CD14-positive monocyte (primary cell): ENCODE results near the gene UBAC1. TPM values are rescaled to one million over a fixed set of nuclear protein-coding genes. Genes with fewer than 3 reads are reported as not detected.
A peak's percentile ranks its signal among the peaks of the same experiment; 100 is the strongest.

ENCODE experiments used
- DNase-seq, 3 donors: peaks; one replicate each; pipeline ENCODE4 v3.0.0-alpha.2; 2011 to 2022
- H2AFZ ChIP-seq: 2 replicates; pipeline ENCODE4 v1.6.0; 2012; ENCODE audit warnings: mild to moderate bottlenecking, low read depth, low read length, inconsistent platforms; ENCODE audit not compliant: insufficient read depth, poor library complexity, severe bottlenecking
- H3K27ac ChIP-seq, 2 donors: 1 replicate in 1 of 2; 2 replicates in 1 of 2; pipeline ENCODE4 v1.5.1; 2012 to 2013; ENCODE audit warnings: low read length in 2 of 2, control low read depth in 1 of 2, inconsistent platforms in 1 of 2, low read depth in 1 of 2, mild to moderate bottlenecking in 1 of 2
- H3K27me3 ChIP-seq, 2 donors: one replicate each; pipeline versions ENCODE4 v1.6.0 to v1.6.1; 2011 to 2013; ENCODE audit warnings: low read length in 2 of 2; ENCODE audit not compliant: control insufficient read depth in 2 of 2, insufficient read depth in 2 of 2
- H3K36me3 ChIP-seq, 2 donors: replicated peaks in 1 of 2; 1 replicate in 1 of 2; 2 replicates in 1 of 2; pipeline versions ENCODE4 v1.5.1 to v1.6.1; 2012 to 2013; ENCODE audit warnings: low read length in 2 of 2, control low read depth in 1 of 2, inconsistent platforms in 1 of 2, mild to moderate bottlenecking in 1 of 2; ENCODE audit not compliant: insufficient read depth in 2 of 2, control insufficient read depth in 1 of 2
- H3K4me1 ChIP-seq, 2 donors: 1 replicate in 1 of 2; 2 replicates in 1 of 2; pipeline versions ENCODE4 v1.5.1 to v1.6.1; 2012 to 2013; ENCODE audit warnings: low read length in 2 of 2, control low read depth in 1 of 2, inconsistent platforms in 1 of 2, mild to moderate bottlenecking in 1 of 2, moderate library complexity in 1 of 2; ENCODE audit not compliant: insufficient read depth in 2 of 2, control insufficient read depth in 1 of 2
- H3K4me2 ChIP-seq: replicated peaks from 2 replicates; pipeline ENCODE3; 2012; ENCODE audit warnings: low read length, moderate library complexity, mild to moderate bottlenecking; ENCODE audit not compliant: poor library complexity, severe bottlenecking; ENCODE audit errors: extremely low read depth
- H3K4me3 ChIP-seq, 3 experiments: fragments of 200-600 bp in 1 of 3; sonication (generic) in 1 of 3; replicated peaks in 1 of 3; 1 replicate in 2 of 3; 2 replicates in 1 of 3; pipeline ENCODE4 v1.5.1; 2011 to 2013; ENCODE audit warnings: low read length in 3 of 3, mild to moderate bottlenecking in 3 of 3, control low read depth in 2 of 3, low read depth in 2 of 3, inconsistent platforms in 1 of 3, moderate library complexity in 1 of 3
- H3K79me2 ChIP-seq: 2 replicates; pipeline ENCODE4 v1.6.0; 2012; ENCODE audit warnings: mild to moderate bottlenecking, control low read depth, inconsistent platforms, low read length, moderate library complexity; ENCODE audit not compliant: insufficient read depth
- H3K9ac ChIP-seq: 2 replicates; pipeline ENCODE4 v1.6.0; 2017; ENCODE audit warnings: low read length, mild to moderate bottlenecking; ENCODE audit not compliant: insufficient read depth, poor library complexity, severe bottlenecking
- H3K9me3 ChIP-seq, 2 donors: replicated peaks in 1 of 2; 1 replicate in 1 of 2; 2 replicates in 1 of 2; pipeline versions ENCODE4 v1.5.1 to v1.6.1; 2012 to 2013; ENCODE audit warnings: low read length in 2 of 2, control low read depth in 1 of 2; ENCODE audit not compliant: control insufficient read depth in 1 of 2, insufficient read depth in 1 of 2
- H4K20me1 ChIP-seq: 2 replicates; pipeline ENCODE4 v1.6.0; 2012; ENCODE audit warnings: mild to moderate bottlenecking, low read length, control low read depth, moderate library complexity; ENCODE audit not compliant: insufficient read depth
- H3K27ac Mint-ChIP-seq, 7 donors: one replicate each; pipeline ENCODE4 v1.8.0; 2020; ENCODE audit warnings: mild to moderate bottlenecking in 7 of 7, mixed read lengths in 7 of 7, moderate library complexity in 6 of 7, inconsistent platforms in 2 of 7
- H3K27me3 Mint-ChIP-seq, 3 donors: one replicate each; pipeline ENCODE4 v1.8.0; 2021 to 2022; ENCODE audit warnings: low read depth in 3 of 3, mild to moderate bottlenecking in 3 of 3, mixed read lengths in 3 of 3, moderate library complexity in 3 of 3, inconsistent platforms in 1 of 3
- H3K36me3 Mint-ChIP-seq, 2 donors: one replicate each; pipeline ENCODE4 v1.8.0; 2020; ENCODE audit warnings: mixed read lengths in 2 of 2, inconsistent platforms in 1 of 2, mild to moderate bottlenecking in 1 of 2
- H3K4me1 Mint-ChIP-seq: one replicate; pipeline ENCODE4 v1.8.0; 2020; ENCODE audit warnings: mild to moderate bottlenecking, mixed read lengths
- H3K4me3 Mint-ChIP-seq, 2 donors: one replicate each; pipeline ENCODE4 v1.8.0; 2020; ENCODE audit warnings: mild to moderate bottlenecking in 2 of 2, mixed read lengths in 2 of 2, moderate library complexity in 1 of 2
- H3K9me3 Mint-ChIP-seq, 7 donors: one replicate each; pipeline ENCODE4 v1.8.0; 2020 to 2022; ENCODE audit warnings: mixed read lengths in 7 of 7, mild to moderate bottlenecking in 6 of 7, moderate library complexity in 6 of 7, inconsistent platforms in 2 of 7
- WGBS: methylation state at CpG from one replicate; pipeline ENCODE4 v1.1.5; 2013; ENCODE audit warnings: missing lambda C conversion rate; ENCODE audit not compliant: insufficient coverage; 5-methylcytosine and 5-hydroxymethylcytosine counted together
- intact Hi-C, 2 donors: fragments of 100-400 bp; cut with micrococcal nuclease; formaldehyde crosslinking; loops; one replicate each; pipeline versions ENCODE4 v1.15.0 to v1.15.1; 2023
- polyA plus RNA-seq, 3 donors: library from polyadenylated mRNA; depleted of rRNA in 1 of 3; unstranded in 2 of 3; stranded (reverse) in 1 of 3; fragments of 300-500 nt in 2 of 3; fragments of >200 nt in 1 of 3; fragmentation: Illumina TruSeq in 2 of 3; gene quantifications; 1 replicate in 2 of 3; 2 replicates in 1 of 3; pipeline ENCODE4 v1.2.3, GENCODE V29; 2012 to 2021
- TF ChIP-seq, protein P1 (sequence below): fragments of 200-600 bp; IDR thresholded peaks from one replicate; pipeline ENCODE4 v1.8.0; 2022; ENCODE audit warnings: antibody characterized with exemption, mild to moderate bottlenecking

The UBAC1 gene
- polyA plus RNA-seq, 3 donors, result 35.8 to 63.1 (median 52.5) TPM

GRCh38 chr9:136007276-136007933 lies 46.2 kb upstream of the UBAC1 start:
- H3K27ac ChIP-seq, result no peak overlapping the region
- peaks cover 2% of the 10 kb centered on the region for H3K79me2 ChIP-seq
- Mint-ChIP-seq H3K27ac (peak overlapping the region in 2 of 7 donors; percentile 8 to 22), H3K4me3 (no peak overlapping the region), H3K36me3 (peaks cover 31 to 52% of the 10 kb centered on the region in 2 donors), H3K9me3 (peaks cover 0 to 2% (median 0%) of the 10 kb centered on the region in 7 donors), H3K4me1 (peaks cover 6% of the 10 kb centered on the region), H3K27me3 (peaks cover 0 to 2% (median 0%) of the 10 kb centered on the region in 3 donors)
- H3K4me2 ChIP-seq, result no peak overlapping the region
- H3K9me3 ChIP-seq, result no peaks in the 10 kb centered on the region
- H3K4me1 ChIP-seq, result peaks cover 0 to 4% of the 10 kb centered on the region in 2 donors
- no peak for DNase-seq
- H3K36me3 ChIP-seq, result peaks cover 42 to 62% of the 10 kb centered on the region in 2 donors
- intact Hi-C loops, result no loop called here
- no peak overlapping the region for H2AFZ ChIP-seq
- H3K4me3 ChIP-seq, result no peak overlapping the region
- H4K20me1 ChIP-seq, result peaks cover 87% of the 10 kb centered on the region
- H3K9ac ChIP-seq, result no peak overlapping the region
- no peaks in the 10 kb centered on the region for H3K27me3 ChIP-seq
- TF ChIP-seq, protein P1, sequence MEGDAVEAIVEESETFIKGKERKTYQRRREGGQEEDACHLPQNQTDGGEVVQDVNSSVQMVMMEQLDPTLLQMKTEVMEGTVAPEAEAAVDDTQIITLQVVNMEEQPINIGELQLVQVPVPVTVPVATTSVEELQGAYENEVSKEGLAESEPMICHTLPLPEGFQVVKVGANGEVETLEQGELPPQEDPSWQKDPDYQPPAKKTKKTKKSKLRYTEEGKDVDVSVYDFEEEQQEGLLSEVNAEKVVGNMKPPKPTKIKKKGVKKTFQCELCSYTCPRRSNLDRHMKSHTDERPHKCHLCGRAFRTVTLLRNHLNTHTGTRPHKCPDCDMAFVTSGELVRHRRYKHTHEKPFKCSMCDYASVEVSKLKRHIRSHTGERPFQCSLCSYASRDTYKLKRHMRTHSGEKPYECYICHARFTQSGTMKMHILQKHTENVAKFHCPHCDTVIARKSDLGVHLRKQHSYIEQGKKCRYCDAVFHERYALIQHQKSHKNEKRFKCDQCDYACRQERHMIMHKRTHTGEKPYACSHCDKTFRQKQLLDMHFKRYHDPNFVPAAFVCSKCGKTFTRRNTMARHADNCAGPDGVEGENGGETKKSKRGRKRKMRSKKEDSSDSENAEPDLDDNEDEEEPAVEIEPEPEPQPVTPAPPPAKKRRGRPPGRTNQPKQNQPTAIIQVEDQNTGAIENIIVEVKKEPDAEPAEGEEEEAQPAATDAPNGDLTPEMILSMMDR, result no peak
- 84% methylated on average over 24 of the region's 36 CpGs for WGBS

- peaks cover 74% of the 10 kb centered on the region for H4K20me1 ChIP-seq
- peaks cover 33 to 49% of the 10 kb centered on the region in 2 donors for H3K36me3 ChIP-seq
- Mint-ChIP-seq H3K9me3 (peaks cover 0 to 9% (median 0%) of the 10 kb centered on the region in 7 donors), H3K36me3 (peaks cover 25 to 41% of the 10 kb centered on the region in 2 donors), H3K27me3 (peaks cover 0 to 4% (median 2%) of the 10 kb centered on the region in 3 donors), H3K4me3 (no peak overlapping the region), H3K27ac (no peak overlapping the region), H3K4me1 (peaks cover 6% of the 10 kb centered on the region)
- intact Hi-C loops, result no loop called here
- TF ChIP-seq, protein P1, result no peak
- 85% methylated on average over 6 of the region's 7 CpGs for WGBS
- H3K27ac ChIP-seq, result no peak overlapping the region
- H3K9me3 ChIP-seq, result no peaks in the 10 kb centered on the region
- no peak overlapping the region for H2AFZ ChIP-seq
- no peak overlapping the region for H3K9ac ChIP-seq
- no peak overlapping the region for H3K4me3 ChIP-seq
- no peaks in the 10 kb centered on the region for H3K27me3 ChIP-seq
- H3K4me1 ChIP-seq, result peaks cover 0 to 4% of the 10 kb centered on the region in 2 donors
- no peak for DNase-seq
- H3K4me2 ChIP-seq, result no peak overlapping the region
- H3K79me2 ChIP-seq, result no peaks in the 10 kb centered on the region
These were observed 45.0 kb upstream of the UBAC1 start for GRCh38 chr9:136006169-136006568.
